ENCODE results near the gene HIRA.
"Not testable (repeated sequence)": the region's sequence is repeated elsewhere in the genome, so short reads cannot be mapped to it uniquely, and the experiment has no call there.

The HIRA gene

DNA sequence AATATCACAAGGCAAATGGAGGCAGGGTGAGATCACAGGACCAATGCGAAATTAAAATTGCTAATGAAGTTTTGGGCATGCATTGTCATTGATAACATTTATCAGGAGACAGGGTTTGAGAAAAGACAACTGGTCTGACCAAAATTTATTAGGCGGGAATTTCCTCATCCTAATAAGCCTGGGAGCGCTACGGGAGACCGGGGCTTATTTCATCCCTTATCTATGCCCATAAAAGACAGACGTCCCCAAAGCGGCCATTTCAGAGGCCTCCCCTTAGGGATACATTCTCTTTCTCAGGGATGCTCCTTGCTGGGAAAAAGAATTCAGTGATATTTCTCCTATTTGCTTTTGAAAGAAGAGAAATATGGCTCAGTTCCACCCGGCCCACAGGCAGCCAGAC is 111.4 kb downstream of the HIRA start:
- DNase-seq = not testable (repeated sequence)

- DNase-seq = no peak
Measured at GRCh38 chr22:19319281-19319680, 112.3 kb downstream of the HIRA start.

DNA sequence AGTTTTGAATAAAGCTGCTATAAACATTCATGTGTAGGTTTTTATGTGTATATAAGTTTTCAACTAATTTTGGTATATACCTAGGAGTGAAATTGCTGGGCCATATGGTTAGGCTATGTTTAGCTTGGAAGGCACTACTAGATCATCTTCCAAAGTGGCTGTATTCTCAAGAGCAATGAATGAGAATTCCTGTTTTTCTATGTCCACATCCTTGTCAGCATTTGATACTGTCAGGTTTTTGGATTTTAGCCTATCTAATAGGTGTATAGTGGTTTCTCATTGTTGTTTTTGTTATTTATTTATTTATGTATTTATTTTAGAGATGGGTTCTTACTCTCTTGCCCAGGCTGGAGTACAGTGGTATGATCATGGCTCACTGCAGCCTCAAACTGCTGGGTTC is 113.7 kb downstream of the HIRA start:
- no peak for DNase-seq

GRCh38 chr22:19307872-19308271 is 123.7 kb downstream of the HIRA start:
- no peak for DNase-seq

DNA sequence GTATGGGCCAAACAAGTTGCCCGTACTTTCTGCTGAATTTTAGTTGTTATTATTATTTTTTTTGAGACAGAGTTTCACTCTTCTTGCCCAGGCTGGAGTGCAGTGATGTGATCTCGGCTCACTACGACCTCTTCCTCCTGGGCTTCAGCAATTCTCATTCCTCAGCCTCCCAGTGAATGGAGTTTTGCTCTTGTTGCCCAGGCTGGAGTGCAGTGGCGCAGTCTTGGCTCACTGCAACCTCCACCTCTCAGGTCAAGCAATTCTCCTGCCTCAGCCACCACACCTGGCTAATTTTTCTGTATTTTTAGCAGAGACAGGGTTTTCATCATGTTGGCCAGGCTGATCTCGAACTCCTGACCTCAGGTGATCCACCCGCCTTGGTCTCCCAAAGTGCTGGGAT is 125.0 kb downstream of the HIRA start:
- not testable (repeated sequence) for DNase-seq

DNA sequence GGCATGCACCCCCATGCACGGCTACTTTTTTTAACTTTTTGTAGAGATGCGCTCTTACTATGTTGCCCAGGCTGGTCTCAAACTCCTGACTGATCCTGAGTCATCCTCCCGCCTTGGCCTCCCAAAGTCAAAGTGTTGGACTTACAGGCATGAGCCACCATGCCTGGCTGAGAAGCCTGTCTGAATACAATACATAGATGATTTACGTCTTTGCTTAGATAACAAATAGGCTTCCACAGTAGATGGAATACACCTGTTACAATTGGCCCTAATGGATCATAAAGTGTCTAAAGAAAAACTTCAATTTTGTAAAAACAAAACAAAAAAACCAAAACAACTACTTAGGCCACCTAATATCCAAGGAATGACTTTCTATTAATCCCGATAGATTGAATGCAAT is 127.0 kb downstream of the HIRA start:
- DNase-seq = no peak

GRCh38 chr22:19303785-19304184 is 127.7 kb downstream of the HIRA start:
- no peak for DNase-seq

- DNase-seq = no peak
Measured at GRCh38 chr22:19295733-19296132, 135.8 kb downstream of the HIRA start.

DNA sequence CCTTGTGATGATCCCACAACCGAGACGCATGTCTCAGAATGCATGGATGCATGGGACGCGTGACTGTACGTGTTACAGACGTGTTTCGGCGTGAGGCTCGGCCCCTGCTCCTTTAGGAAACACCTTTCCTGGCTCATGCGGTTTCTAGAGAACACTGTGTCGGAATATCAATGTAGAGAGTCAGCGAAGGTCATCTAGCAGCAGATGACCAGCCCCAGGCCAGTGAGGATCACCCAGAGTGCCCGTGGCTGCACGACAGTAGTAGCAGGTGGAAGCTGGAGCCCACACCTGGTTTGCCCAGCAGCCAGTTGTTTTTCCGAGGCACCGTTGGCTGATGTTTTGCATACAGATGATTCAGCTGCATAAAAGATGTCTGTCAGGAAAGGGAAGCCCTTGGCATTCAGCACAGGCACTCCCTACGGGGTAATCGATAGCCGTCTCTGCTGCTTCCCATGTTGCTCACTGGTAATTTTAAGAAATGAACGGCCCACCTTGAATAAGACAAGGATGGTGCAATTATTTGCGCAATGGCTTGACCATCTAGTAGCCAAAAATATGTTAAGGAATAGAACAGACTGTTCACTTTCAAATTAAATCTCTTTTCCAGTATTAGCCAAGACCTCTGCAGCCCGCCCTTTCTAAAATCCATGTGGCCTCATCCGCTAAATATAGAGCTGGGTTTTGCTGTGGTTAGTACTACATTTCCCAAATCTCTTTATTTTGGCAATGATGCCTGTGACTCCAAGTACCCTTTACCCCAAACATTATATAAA is 138.9 kb downstream of the HIRA start:
- no peak for DNase-seq

GRCh38 chr22:19291580-19292457 is 139.7 kb downstream of the HIRA start, which contains the start of gene CLTCL1:
TSS of gene CLTCL1 (minus strand) at chr22:19291719. CDS start at chr22:19291641, 78 bp downstream.
- peak; percentile 77 for DNase-seq

DNA sequence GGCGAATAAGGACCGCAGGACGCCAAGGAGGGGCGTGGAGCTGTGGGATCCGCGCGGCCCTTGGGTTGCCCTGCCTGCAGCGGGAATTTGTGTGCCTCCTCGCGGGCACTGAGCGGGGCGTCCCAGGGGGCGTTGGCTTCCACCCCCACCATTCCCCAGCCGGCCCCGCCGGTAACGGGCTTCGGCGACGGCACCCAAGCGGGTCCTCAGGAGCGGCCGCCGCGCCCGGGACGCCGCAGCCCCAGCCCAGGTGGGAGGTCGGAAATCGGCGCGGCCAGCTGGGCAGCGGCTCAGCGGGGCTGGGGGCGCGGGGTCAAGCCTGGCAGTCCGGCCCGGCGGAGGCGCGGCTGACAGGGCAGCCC is 140.3 kb downstream of the HIRA start:
- DNase-seq = peak; percentile 45

DNA sequence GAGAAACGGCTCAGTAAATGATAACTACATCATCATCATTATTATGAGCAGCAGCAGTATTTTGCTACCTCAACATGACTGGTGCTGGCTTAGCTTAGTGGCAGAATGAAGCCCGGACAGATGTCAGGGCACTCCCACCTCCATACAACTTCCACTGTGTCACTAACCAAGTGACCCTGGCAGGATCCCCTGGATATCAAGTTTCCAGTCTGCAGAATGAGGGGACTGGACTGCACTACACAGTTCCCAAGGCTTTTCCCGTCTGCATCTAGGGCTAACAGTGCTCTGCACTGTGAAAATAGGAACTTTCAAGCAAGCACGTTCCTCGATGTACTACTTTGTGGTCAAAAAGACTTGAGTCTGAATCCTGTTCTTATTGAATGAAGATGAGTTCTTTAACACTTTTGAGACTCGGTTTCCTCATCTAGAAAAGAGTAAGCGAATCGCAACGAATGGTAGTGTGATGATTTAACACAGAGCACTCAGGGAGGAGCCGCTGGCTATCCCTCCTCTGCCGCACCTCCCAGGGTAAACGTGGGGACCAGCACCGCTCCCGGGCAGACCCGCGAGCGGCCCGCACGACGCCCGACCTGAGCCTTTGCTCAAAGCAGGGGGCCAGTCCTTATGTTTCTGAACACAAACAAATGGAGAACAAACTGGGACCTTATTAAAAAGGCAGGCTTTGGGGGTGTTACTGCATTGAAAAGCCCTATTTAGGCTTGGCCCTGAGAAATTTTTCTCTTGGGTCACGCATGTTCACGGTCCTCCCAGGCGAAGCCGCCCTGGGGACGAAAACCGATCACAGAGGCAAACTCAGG is 140.9 kb downstream of the HIRA start:
- DNase-seq = no peak

GRCh38 chr22:19289475-19290161 is 141.9 kb downstream of the HIRA start:
- no peak for DNase-seq

DNA sequence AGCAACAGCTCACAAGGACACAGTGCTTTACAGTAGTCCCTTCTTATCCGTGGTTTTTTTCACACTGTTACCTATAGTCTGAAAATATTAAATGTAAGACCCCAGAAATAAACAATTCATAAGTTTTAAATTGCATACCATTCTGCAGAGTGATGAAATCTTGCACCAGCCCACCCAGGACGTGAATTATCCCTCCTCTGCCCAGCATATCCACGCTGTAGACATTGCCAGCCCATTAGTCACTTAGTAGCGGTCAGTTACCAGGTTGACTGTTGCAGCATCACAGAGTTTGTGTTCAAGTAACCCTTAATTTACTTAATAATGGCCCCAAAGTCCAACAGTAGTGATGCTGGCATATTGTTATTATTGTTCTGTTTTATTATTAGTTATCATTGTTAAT is 143.6 kb downstream of the HIRA start:
- no peak for DNase-seq

DNA sequence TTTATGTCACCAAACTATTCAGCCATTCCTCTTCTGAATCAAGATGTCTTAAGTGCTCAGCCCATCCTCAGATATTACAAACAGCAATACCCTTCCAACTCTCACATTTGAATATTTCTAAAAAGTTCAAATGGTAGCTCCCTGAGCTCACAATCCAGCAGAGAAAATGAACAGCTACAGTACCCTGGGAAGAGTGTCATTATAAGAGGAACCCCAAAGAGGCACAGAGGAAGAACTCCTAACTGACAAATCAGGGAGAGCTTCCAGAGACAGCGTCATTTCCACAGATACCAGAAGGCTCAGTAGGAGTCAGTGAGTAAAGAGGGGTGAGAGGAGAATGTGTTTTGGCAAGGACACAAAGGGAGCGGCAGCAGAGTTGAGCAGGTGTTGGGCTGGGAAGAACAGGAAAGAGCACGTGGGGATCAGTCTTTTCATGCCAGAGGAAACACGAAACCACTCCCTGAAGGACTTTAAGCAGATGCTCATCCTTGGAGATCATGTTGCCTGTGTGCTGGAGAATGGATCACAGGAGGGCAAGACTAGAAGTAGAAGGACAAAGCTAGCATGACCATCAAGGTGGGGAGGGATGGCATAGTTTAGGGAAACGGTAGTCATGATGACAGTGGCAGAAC is 144.3 kb downstream of the HIRA start:
- DNase-seq = no peak

GRCh38 chr22:19285831-19286230 is 145.7 kb downstream of the HIRA start:
- no peak for DNase-seq
